NCI-H2107 (cell line): ENCODE results near the gene PIK3R2.
"Not testable (repeated sequence)": the region's sequence is repeated elsewhere in the genome, so short reads cannot be mapped to it uniquely, and the experiment has no call there.

Source experiments
- DNase-seq: peaks from one replicate; lab custom pipeline; 2025; lab: John Stamatoyannopoulos, UW

The PIK3R2 gene

GRCh38 chr19:18152817-18153555 is at the start of gene PIK3R2:
PIK3R2 (plus strand) TSS chr19:18153163; CDS start chr19:18155880, 2,717 bp downstream.
- DNase-seq: peak; percentile 98

DNA sequence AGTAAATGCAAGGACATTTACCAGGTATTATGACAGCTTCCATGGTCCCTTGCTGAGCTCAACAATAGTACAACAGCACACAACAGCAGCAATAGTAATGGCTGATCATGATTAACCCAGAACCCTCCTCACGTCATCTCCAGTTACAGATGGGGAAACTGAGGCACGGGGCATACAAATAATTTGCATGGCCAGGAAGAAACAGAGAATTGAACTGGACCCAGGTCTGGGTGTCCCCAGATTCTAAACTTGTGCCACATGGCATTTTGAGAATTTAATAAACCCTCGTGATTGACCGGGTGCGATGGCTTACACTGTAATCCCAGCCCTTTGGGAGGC is 48.2 kb upstream of the PIK3R2 start:
- DNase-seq: no peak

DNA sequence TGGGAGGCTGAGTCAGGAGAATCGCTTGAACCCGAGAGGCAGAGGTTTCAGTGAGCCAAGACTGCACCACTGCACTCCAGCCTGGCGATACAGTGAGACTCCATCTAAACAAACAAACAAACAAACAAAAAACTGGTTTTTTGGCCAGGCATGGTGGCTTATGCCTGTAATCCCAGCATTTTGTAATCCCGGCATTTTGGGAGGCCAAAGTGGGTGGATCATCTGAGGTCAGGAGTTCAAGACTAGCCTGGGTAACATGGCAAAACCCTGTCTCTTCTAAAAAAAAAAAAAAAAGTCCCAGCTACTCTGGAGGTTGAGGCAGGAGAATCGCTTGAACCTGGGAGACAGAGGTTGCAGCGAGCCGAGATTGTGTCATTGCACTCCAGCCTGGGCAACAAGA is 47.7 kb upstream of the PIK3R2 start:
- not testable (repeated sequence) for DNase-seq

GRCh38 chr19:18107235-18107634 is 45.7 kb upstream of the PIK3R2 start:
- DNase-seq: no peak

- DNase-seq: no peak
Observed at GRCh38 chr19:18108897-18109296, 44.1 kb upstream of the PIK3R2 start.

DNA sequence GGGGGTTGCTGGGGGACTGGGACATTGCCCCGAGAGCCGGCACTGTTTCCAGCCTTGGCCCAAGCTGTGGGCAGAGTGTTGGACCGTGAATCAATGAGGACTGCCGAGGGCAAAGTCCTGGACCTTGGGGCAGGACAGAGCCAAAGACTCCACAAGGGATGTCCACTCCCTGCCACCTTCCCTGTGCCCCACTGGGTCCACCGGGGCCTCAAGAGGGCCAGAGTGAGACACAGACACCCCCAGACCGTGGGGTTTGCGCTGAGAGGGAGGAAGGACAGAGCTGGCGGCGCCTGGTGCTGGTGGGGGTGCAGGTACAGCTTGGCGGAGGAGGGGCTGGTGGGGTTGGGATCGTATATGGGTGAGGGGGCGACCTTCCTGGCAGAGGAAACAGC is 43.6 kb upstream of the PIK3R2 start:
- DNase-seq: no peak

DNA sequence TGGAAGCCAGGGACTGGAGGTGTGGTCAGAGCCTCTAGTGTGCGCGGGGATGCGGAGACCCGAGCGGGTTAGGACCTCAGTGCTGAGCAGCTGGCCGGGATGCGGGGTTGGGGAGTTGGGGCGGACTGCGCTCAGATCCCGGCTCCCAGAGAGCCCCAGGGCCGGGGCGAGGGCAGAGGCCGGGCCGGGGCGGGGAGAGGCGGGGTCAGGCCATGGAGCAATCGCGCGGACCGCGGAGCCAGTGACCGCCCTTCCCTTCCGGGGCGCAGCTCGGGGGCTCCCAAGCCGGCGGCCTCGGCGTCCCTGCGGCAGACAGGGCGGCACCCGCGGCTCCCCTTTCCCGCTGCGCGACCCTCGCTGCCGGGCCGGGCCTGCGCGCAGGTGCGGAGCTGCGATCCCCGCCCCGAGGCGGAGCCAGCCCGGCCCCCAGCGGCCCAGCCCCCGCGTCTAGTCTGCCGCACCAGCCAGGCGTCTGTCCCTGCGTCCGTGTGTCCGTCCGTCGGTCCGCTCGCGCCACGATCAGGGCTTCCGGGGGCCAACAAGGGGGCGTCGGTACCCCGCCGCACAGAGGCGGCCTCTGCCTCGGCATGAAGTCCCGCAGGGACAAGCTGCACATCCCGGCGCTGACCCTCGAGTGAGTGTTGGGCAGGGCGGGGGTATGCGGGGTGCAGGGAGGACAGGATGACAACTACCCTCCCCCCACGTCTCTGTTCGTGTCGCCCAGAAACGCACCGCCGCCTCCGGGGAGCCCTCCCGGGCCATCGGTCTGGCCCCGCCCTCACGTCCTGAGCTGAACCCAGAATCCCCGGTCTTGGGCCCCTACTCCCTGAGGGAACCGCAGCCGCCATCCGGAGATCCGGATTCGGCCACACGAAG is 43.0 kb upstream of the PIK3R2 start:
- DNase-seq: no peak

GRCh38 chr19:18110609-18111232 is 42.2 kb upstream of the PIK3R2 start:
- no peak for DNase-seq

DNA sequence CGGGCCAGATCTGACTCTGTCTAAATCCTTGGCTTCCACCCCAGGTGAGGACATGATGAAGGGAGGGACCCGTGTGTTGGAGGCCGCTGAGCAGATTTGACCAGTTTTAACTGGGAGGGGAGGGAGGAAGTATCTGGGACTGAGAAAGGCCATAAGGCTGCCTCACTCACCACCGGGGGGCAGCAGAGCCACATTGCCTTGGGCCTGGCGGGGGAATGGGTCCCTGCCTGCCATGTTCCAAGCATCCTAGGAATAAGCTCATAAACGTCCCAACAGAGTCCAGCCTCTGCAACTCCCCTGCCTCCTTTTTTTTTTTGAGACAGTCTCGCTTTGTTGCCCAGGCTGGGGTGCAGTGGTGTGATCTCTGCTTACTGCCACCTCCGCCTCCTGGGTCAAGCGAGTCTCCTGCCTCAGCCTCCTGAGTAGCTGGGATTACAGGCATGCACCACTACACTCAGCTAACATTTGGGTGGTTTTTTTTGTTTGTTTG is 39.9 kb upstream of the PIK3R2 start:
- DNase-seq: peak; percentile 46

DNA sequence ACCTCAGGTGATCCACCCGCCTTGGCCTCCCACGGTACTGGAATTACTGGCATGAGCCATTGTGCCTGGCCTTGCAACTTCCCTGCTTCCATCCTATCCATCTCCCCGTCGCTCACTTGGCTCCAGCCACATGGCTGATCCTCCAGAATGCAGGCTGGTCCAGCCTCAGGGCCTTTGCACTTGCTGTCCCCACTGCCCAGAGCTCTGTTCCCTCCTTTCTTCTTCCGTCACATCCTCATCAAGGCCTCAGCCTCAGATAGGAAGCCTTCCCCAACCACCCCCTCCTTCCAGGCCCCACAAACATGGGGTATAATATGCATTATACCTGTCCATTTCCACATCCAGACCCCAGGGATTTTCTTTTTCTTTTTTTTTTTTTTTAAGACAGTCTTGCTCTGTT is 39.1 kb upstream of the PIK3R2 start:
- no peak for DNase-seq

GRCh38 chr19:18114483-18114882 is 38.5 kb upstream of the PIK3R2 start:
- no peak for DNase-seq

GRCh38 chr19:18117364-18117691 is 35.6 kb upstream of the PIK3R2 start:
- no peak for DNase-seq

DNA sequence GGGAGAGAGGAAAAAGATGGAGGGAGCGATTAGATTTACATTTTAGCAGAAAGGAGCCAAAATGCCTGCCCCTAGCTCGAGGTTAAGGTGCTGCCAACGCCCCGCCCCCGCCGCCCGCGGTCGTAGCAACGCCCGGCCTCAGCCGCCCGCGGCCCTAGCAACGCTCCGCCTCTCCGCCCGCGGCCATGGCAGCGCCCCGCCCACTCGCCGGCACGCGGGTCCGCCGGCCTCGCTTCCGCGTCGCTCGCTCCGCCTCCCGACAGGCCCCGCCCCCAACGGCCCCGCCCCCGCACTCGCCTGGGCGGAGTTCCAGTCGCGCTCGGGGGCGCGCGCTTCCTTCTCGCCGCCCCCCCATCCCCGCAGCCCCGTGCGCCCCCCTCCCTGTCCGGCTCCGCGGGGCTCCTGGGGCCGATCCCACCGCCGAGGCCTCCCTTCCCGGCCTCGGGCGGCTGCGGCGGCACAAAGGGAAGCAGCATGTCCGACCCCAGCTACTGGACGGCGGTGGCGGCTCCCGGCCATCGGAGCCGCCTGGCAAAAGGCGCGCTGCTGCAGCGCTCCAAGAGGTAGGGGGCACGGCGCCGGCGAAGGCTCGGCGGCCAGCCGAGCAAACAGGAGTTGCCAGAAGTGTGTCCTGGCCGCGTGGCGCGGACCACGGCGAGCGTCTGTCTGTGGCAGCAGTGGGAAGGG is 35.1 kb upstream of the PIK3R2 start:
- DNase-seq: peak; percentile 84

- no peak for DNase-seq
Observed at GRCh38 chr19:18118420-18119012, 34.4 kb upstream of the PIK3R2 start.

DNA sequence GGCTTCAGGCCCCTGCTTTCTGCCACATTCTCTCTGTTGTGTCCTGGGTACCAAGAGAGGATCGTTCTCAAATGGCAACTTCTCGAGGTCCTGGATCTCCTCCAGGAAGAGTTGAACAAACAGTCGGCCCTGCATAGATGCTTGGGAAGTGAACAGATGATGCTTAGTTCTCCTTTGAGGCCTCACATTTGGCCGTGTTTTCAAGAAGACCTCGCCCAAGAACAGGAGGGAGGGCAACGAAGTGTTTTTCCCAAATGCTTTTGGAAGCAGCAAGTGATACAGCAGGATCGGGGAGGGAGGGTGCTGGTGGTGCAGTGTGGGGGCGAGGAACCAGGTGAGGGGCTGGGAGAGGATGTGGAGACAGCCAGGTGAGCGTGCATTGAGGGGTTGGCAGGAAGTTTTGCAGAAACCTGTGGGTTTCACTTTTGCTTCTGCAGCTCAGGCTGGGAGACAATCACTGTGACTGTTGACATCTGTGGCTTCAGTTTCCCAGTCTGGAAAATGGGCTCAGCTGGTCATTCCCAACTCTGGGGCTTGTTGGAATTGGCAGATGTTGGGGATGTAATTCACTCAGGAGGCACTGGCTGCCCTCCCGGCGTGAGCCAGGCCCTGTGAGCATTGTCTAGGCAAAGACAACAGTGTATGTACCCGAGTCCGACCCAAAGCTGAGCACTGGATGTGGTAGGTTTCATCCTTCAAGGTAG is 33.8 kb upstream of the PIK3R2 start:
- no peak for DNase-seq

DNA sequence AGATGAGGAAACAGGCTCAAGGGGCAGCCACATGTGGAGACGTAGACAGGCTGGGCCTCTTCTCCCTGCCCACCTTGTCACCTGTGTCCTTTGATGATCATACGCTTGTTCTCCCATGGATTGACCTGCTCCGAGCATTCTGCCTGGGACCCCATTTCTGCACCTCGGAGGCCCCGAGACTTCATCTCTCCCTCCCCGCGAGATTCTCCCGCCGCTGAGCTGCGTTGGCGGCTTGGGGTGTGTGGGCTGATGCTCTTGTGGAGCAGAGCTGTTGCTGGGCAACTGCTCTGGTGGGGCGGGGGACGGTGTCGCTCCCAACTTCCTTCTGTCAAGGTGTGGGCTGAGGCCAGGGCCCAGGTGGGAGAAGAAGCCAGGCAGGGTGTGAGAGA is 33.3 kb upstream of the PIK3R2 start:
- DNase-seq: no peak

- no peak for DNase-seq
Observed at GRCh38 chr19:18120127-18120526, 32.8 kb upstream of the PIK3R2 start.

DNA sequence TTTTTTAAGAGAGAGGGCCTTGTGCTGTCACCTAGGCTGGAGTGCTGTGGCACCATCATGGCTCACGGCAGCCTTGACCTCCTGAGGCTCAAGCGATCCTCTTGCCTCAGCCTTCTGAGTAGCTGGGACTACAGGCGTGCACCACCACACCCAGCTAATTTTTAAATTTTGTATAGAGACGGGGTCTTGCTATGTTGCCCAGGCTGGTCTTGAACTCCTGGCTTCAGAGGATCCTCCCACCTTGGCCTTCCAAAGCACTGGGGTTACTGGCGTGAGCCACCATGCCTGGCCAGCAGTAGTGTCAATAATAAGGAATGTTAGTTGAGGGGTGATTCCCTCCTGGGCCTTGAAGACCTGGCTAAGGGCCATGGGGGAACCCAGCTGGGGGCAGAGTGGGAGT is 31.8 kb upstream of the PIK3R2 start:
- no peak for DNase-seq

DNA sequence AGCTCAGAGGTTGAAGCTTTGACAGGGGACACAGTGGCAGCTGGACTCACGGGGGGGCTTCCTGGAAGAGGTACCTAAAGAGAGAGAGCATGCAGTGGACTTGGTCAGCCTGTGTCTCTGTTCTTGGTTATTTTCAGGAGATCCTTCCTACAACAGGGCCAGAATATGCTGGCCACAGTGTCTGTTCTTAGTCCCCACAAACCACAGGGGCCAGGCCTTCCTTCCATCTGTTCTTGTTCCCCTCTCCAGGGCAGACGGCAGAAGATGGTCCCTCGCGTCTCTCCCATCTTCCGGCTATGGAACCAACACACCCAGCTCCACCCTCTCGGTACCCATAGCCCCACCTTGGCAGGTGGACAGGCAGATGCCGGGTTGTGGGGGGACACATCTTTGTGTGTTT is 30.5 kb upstream of the PIK3R2 start:
- DNase-seq: no peak

DNA sequence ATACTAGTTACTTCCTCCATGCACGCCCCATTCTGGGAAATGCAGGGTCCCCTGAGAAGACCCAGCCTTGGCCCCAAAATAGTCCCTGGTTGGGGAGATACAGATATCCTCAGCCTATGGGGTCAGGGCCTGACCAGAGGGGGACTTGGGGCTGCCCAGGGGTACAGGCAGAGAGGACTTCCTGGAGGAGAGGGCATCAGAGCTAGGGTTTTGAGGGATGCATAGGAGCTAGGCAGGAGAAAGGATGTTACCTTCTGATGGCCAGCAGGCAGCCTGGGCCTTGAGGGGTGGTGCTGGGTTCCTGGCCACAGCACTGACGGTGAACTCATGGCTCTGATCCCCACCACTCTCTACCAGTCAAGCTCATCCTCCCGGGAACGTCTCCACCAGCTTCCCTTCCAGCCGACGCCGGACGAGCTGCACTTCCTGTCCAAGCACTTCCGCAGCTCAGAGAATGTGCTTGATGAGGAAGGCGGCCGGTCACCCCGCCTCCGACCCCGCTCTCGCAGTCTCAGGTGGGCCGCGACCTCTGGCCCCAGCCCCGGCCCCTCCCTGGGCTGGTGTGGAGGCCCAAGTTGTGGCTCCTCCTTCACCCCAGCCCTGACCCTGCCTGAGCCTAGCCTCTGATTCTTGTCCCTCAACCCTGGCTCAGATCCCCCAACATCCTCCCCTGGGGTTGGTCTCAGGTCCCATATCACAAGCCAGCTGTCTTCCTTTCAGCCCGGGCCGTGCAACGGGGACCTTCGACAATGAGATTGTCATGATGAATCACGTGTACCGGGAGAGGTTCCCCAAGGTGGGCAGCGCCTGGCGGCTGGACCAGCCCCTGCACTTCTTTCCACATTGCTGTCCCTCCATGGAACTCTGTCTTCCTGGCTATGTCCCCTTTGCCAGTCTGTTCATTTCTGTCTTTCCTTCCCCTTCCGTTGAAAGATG is 29.8 kb upstream of the PIK3R2 start:
- DNase-seq: no peak
